DOHH2 (cell line): ENCODE results near the gene C3.

Experiments used
- H3F3A ChIP-seq: fragments of 200-600 bp; sonication (generic), shearing (Covaris generic); 2 replicates; pipeline ENCODE4 v1.6.0; 2016; ENCODE audit warnings: antibody characterized with exemption, mild to moderate bottlenecking; ENCODE audit not compliant: control insufficient read depth, insufficient read depth
- H3K27ac ChIP-seq: fragments of 200-600 bp; sonication (generic); 2 replicates; pipeline ENCODE4 v1.5.1; 2014; ENCODE audit warnings: low read depth, mild to moderate bottlenecking, low read length, moderate library complexity
- H3K27me3 ChIP-seq: fragments of 200-600 bp; sonication (generic); 2 replicates; pipeline ENCODE4 v1.6.1; 2014; ENCODE audit warnings: mild to moderate bottlenecking, low read length, mixed read lengths; ENCODE audit not compliant: control insufficient read depth
- H3K36me3 ChIP-seq: fragments of 200-600 bp; sonication (generic); 2 replicates; pipeline ENCODE4 v1.6.1; 2014; ENCODE audit warnings: mild to moderate bottlenecking, low read length, moderate library complexity, mixed read lengths; ENCODE audit not compliant: control insufficient read depth
- H3K4me1 ChIP-seq: fragments of 200-600 bp; sonication (generic); 2 replicates; pipeline ENCODE4 v1.6.1; 2014; ENCODE audit warnings: mild to moderate bottlenecking, low read length, mixed read lengths; ENCODE audit not compliant: control insufficient read depth
- H3K4me2 ChIP-seq: fragments of 200-600 bp; sonication (generic); 2 replicates; pipeline ENCODE4 v1.6.0; 2014; ENCODE audit warnings: mild to moderate bottlenecking, low read length, moderate library complexity
- H3K4me3 ChIP-seq: fragments of 200-600 bp; sonication (generic); 2 replicates; pipeline ENCODE4 v1.5.1; 2014; ENCODE audit warnings: mild to moderate bottlenecking, low read length, mixed read lengths
- H3K79me2 ChIP-seq: fragments of 200-600 bp; sonication (generic); 2 replicates; pipeline ENCODE4 v1.6.1; 2014; ENCODE audit warnings: mild to moderate bottlenecking, low read length, mixed read lengths; ENCODE audit not compliant: control insufficient read depth
- H3K9me2 ChIP-seq: fragments of 200-600 bp; sonication (generic); replicated peaks from 2 replicates; pipeline ENCODE4 v1.6.1; 2014; ENCODE audit warnings: mild to moderate bottlenecking, low read length, mixed read lengths; ENCODE audit not compliant: control insufficient read depth
- H3K9me3 ChIP-seq: fragments of 200-600 bp; sonication (generic); 2 replicates; pipeline ENCODE4 v1.6.1; 2014; ENCODE audit warnings: antibody characterized with exemption, low read length, mixed read lengths; ENCODE audit not compliant: control insufficient read depth, insufficient read depth
- H4K20me1 ChIP-seq: fragments of 200-600 bp; sonication (generic); 2 replicates; pipeline ENCODE4 v1.6.0; 2014; ENCODE audit warnings: low read depth, mild to moderate bottlenecking, antibody characterized with exemption, low read length, moderate library complexity; ENCODE audit not compliant: control insufficient read depth, insufficient read depth
- EZH2phosphoT487 ChIP-seq: fragments of 200-600 bp; sonication (generic); IDR thresholded peaks from 2 replicates; pipeline ENCODE4 v1.6.1; 2017; ENCODE audit warnings: borderline replicate concordance, mild to moderate bottlenecking, antibody characterized with exemption, low read length, moderate library complexity, mixed read lengths
- TF ChIP-seq, protein P1 (sequence below): fragments of 200-600 bp; sonication (generic); IDR thresholded peaks from one replicate; pipeline ENCODE4 v1.5.1; 2014; ENCODE audit warnings: antibody characterized with exemption, mild to moderate bottlenecking, low read depth, low read length; ENCODE audit not compliant: poor library complexity, severe bottlenecking

The C3 gene

DNA sequence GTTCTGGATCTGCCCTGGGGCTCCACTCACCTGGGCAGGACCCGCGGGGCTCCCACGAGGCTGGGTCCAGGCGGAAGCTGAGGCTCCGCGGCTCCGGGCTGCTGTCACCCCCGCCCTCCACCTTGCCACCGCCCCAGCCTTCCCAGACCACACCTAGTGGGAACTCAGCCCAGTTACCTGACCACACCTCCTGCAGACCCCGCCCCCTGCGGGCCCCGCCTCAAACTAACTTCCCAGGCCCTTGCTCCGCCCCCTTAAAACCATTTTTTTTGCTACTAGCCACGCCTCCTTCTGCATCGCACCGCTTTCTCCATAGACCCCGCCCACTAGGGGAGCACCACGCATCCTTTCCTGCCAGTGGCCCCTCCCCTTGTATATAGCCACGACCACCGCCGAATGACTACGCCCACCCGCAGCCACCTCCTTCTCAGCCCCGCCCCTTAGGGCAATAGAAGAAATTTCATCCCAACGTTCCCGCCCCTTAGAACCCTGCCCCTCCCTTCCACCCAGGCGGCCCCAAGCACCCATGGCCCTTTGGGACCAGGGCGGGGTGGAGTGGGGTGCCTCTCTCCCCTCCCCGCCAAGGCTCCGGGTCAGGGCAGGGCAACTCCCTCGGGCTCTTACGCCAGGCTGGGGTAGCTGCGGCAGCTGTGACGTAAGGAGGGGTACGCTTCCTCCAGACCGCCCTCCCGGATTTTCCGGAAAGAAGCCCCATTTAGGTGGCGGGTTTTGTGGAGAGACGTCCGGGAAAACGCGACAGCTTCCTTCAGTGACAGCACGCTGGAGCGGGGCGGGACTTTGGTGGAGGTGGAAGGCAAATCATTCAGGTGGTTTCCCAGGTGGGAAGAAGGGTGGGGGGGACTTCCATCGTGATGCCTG, 47.1 kb upstream of the C3 start, which contains the start of gene SH2D3A:
Gene SH2D3A, minus strand, starts transcription at position 79 of the 879 bp plus-strand sequence. CDS start 3,687 bp downstream, outside the sequence.
- Histone ChIP-seq H3K9me3 (no peaks in the 10 kb centered on the region), H3F3A (peaks cover 6% of the 10 kb centered on the region), H4K20me1 (no peaks in the 10 kb centered on the region), H3K27me3 (no peaks in the 10 kb centered on the region), H3K4me2 (peak within 1 kb of the TSS; percentile 75), H3K4me1 (peaks cover 35% of the 10 kb centered on the region), H3K79me2 (peaks cover 7% of the 10 kb centered on the region), H3K27ac (peak within 1 kb of the TSS; percentile 40), H3K36me3 (peaks cover under 1% of the 10 kb centered on the region), H3K4me3 (peak within 1 kb of the TSS; percentile 78), H3K9me2 (no peaks in the 10 kb centered on the region)
- no peak for TF ChIP-seq EZH2phosphoT487
- TF ChIP-seq, protein P1, sequence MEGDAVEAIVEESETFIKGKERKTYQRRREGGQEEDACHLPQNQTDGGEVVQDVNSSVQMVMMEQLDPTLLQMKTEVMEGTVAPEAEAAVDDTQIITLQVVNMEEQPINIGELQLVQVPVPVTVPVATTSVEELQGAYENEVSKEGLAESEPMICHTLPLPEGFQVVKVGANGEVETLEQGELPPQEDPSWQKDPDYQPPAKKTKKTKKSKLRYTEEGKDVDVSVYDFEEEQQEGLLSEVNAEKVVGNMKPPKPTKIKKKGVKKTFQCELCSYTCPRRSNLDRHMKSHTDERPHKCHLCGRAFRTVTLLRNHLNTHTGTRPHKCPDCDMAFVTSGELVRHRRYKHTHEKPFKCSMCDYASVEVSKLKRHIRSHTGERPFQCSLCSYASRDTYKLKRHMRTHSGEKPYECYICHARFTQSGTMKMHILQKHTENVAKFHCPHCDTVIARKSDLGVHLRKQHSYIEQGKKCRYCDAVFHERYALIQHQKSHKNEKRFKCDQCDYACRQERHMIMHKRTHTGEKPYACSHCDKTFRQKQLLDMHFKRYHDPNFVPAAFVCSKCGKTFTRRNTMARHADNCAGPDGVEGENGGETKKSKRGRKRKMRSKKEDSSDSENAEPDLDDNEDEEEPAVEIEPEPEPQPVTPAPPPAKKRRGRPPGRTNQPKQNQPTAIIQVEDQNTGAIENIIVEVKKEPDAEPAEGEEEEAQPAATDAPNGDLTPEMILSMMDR: no peak

DNA sequence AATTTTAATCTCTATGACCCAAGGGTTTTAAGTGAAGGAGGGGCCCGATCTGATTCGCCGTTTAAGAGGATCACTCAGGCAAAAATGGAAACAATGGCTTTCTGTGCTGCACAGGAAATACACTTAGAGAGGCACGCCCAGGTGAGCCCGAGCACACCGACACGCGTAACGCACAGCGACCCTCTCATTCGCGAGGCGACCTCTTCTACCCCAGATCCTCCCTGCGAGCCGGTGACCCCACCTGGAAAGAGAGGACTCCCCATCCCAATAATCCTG, 46.6 kb upstream of the C3 start:
- Histone ChIP-seq H3K27ac (peak overlapping the region; percentile 29), H3K27me3 (no peaks in the 10 kb centered on the region), H3K36me3 (no peaks in the 10 kb centered on the region), H3K4me3 (peak overlapping the region; percentile 78), H3K4me2 (peak overlapping the region; percentile 75), H3K79me2 (peaks cover 7% of the 10 kb centered on the region; the same call in 1 of the 2 replicates), H4K20me1 (no peaks in the 10 kb centered on the region), H3K4me1 (peaks cover 31% of the 10 kb centered on the region), H3K9me3 (no peaks in the 10 kb centered on the region), H3F3A (peaks cover 6% of the 10 kb centered on the region), H3K9me2 (no peaks in the 10 kb centered on the region)
- TF ChIP-seq EZH2phosphoT487: no peak
- TF ChIP-seq, protein P1: no peak

DNA sequence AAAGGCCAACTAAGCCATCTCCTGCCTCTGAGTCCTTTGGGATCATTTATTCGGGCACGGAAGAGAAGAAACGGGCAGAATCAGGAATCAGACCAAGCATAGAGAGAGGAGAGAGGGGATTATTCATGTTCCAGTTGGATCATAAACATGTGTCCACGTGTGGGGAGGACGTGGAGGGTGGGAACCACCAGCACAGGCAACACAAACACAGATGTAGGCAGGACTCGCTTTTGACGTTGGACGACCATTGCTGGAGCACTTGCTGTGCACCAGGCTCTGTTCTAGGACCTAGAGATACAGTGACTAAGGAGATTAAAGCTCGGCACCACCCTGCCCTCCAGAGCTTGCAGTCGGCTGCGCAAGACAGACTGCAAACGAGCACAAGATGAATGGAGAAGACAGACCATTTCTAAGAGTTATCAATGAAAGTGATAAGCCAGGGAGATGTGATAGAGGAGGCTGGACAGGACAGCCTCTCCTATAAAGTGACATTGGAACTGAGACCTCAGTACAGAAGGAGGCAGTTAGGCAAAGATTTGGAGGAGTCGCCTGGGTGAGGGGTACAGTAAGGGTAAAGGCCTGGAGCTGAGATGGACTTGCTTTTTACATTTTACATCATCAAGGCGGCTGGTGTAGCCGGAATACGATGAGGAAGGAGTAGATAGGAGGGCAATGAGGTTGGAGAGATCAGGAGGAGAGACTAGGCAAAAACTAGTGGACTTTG, 46.1 kb upstream of the C3 start:
- Histone ChIP-seq H3K4me3 (peak overlapping the region; percentile 78), H3F3A (peaks cover 6% of the 10 kb centered on the region), H3K4me1 (peaks cover 29% of the 10 kb centered on the region), H3K9me2 (no peaks in the 10 kb centered on the region), H3K27me3 (no peaks in the 10 kb centered on the region), H3K27ac (peak overlapping the region; percentile 29), H3K4me2 (peak overlapping the region; percentile 75), H3K79me2 (peaks cover 7% of the 10 kb centered on the region; the same call in 1 of the 2 replicates), H3K9me3 (no peaks in the 10 kb centered on the region), H4K20me1 (no peaks in the 10 kb centered on the region), H3K36me3 (no peaks in the 10 kb centered on the region; the same call in 1 of the 2 replicates)
- TF ChIP-seq, protein P1: no peak
- no peak for TF ChIP-seq EZH2phosphoT487
